Neutrophil (primary cell): ENCODE results near the gene CEP85L.

ENCODE experiments used
- H3K27ac ChIP-seq: fragments of 200-600 bp; sonication (generic); 2 replicates; pipeline ENCODE4 v1.5.1; 2016; ENCODE audit warnings: mild to moderate bottlenecking, moderate library complexity
- H3K27me3 ChIP-seq: fragments of 200-600 bp; sonication (generic); 2 replicates; pipeline ENCODE4 v1.6.0; 2016; ENCODE audit warnings: mild to moderate bottlenecking
- H3K36me3 ChIP-seq: fragments of 200-600 bp; sonication (generic); 2 replicates; pipeline ENCODE4 v1.5.1; 2017
- H3K4me1 ChIP-seq, 2 experiments: fragments of 200-600 bp in 1 of 2; sonication (generic) in 1 of 2; 1 replicate in 1 of 2; 2 replicates in 1 of 2; pipeline versions ENCODE4 v1.5.1 to v1.6.1; 2013 to 2016; ENCODE audit warnings: low read depth in 1 of 2, low read length in 1 of 2, mild to moderate bottlenecking in 1 of 2, moderate library complexity in 1 of 2; ENCODE audit not compliant: control insufficient read depth in 1 of 2, insufficient read depth in 1 of 2
- H3K4me3 ChIP-seq, 2 experiments: fragments of 200-600 bp in 1 of 2; sonication (generic) in 1 of 2; 1 replicate in 1 of 2; 2 replicates in 1 of 2; pipeline ENCODE4 v1.5.1; 2013 to 2016; ENCODE audit warnings: low read depth in 1 of 2, low read length in 1 of 2, mild to moderate bottlenecking in 1 of 2, moderate library complexity in 1 of 2
- H3K9me3 ChIP-seq: fragments of 200-600 bp; sonication (generic); 2 replicates; pipeline ENCODE4 v1.5.1; 2016
- TF ChIP-seq, protein P1 (sequence below): fragments of 200-600 bp; sonication (generic); IDR thresholded peaks from 2 replicates; pipeline ENCODE4 v1.5.1; 2016; ENCODE audit warnings: antibody characterized with exemption

CEP85L gene

GRCh38 chr6:118571121-118571520 lies 80.3 kb downstream of the CEP85L start:
- Histone ChIP-seq H3K27ac (no peak overlapping the region), H3K27me3 (no peaks in the 10 kb centered on the region), H3K9me3 (peaks cover 6% of the 10 kb centered on the region), H3K36me3 (no peaks in the 10 kb centered on the region), H3K4me3 (no peak overlapping the region), H3K4me1 (no peaks in the 10 kb centered on the region)
- TF ChIP-seq, protein P1, sequence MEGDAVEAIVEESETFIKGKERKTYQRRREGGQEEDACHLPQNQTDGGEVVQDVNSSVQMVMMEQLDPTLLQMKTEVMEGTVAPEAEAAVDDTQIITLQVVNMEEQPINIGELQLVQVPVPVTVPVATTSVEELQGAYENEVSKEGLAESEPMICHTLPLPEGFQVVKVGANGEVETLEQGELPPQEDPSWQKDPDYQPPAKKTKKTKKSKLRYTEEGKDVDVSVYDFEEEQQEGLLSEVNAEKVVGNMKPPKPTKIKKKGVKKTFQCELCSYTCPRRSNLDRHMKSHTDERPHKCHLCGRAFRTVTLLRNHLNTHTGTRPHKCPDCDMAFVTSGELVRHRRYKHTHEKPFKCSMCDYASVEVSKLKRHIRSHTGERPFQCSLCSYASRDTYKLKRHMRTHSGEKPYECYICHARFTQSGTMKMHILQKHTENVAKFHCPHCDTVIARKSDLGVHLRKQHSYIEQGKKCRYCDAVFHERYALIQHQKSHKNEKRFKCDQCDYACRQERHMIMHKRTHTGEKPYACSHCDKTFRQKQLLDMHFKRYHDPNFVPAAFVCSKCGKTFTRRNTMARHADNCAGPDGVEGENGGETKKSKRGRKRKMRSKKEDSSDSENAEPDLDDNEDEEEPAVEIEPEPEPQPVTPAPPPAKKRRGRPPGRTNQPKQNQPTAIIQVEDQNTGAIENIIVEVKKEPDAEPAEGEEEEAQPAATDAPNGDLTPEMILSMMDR: no peak

DNA sequence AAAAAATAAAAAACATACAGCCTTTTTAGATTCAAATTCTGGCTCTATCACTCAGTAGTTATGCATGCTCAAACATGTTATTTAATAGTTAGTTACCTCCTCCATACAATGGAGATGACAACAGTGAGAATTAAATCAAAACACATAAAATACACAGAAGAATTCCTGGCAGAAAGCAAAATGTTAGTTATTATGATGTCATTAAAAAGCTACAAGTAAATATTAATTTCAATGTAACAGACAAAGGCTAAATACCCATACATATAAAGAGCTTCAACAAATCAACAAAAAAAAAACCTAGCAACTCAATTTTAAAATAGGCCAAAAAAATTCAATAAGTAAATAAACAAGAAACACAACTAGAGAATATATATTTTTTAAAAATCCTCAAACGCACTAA lies 81.9 kb downstream of the CEP85L start:
- Histone ChIP-seq H3K27me3 (no peaks in the 10 kb centered on the region), H3K27ac (no peak overlapping the region), H3K36me3 (peaks cover 5% of the 10 kb centered on the region), H3K4me1 (no peaks in the 10 kb centered on the region), H3K4me3 (no peak overlapping the region), H3K9me3 (peaks cover 6% of the 10 kb centered on the region)
- TF ChIP-seq, protein P1: no peak

DNA sequence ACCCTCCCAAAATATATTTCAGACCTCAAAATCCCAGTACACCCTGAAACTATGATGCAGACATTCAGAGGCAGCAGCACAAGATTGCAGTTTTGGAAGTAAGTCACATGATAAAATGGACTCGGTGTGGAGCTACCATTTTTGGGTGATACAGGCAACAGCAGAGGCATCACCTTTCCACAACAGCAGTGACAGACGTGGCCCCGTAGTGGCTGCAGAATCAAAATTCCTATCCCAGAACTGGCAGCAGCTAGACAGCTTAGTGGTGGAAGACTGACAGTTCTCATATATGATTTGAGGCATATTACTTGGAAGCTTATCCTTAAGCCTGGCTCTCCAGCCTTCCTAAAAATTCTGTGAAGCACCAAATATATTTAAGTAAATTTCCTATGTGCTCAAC lies 83.4 kb downstream of the CEP85L start:
- Histone ChIP-seq H3K36me3 (peaks cover 5% of the 10 kb centered on the region), H3K9me3 (no peaks in the 10 kb centered on the region), H3K4me3 (no peak overlapping the region), H3K27me3 (no peaks in the 10 kb centered on the region), H3K4me1 (no peaks in the 10 kb centered on the region), H3K27ac (no peak overlapping the region)
- TF ChIP-seq, protein P1: no peak

DNA sequence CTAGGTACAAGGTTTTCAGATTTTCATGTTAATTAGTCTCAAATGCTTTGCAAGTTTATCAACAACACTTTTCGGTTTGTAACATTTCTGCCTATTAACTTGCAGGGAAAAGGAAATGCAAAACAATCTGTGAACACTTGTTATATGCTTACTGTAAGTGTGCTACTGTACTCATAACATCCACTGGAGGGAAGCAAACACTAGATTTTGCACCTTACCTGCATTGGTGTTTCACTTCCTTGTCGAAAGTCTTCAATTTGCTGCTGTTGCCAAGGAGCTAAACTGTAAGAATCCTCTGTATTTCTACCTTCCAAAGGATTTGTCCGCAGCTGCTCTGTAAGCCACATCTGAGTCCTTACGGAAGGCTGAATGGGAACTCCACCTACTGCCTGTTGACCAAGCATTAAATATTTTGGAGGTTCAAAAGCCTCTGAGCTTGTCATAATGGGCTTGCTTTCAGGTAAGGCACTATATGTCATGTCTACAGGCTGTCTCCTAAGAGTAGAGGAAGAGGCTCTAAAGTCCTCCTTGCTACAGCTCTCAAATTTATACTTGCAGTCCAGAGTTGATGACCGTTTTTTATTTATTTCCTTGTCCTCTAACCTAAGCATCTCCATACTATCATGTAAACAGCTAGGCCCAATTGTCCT lies 86.0 kb downstream of the CEP85L start:
- Histone ChIP-seq H3K27ac (no peak overlapping the region), H3K4me3 (no peak overlapping the region)

GRCh38 chr6:118562959-118563358 lies 88.4 kb downstream of the CEP85L start:
- H3K27me3 ChIP-seq: no peaks in the 10 kb centered on the region
- no peaks in the 10 kb centered on the region for H3K9me3 ChIP-seq
- TF ChIP-seq, protein P1: no peak
- H3K4me1 ChIP-seq: peaks cover 8 to 18% of the 10 kb centered on the region in 2 experiments
- no peak overlapping the region for H3K4me3 ChIP-seq
- H3K36me3 ChIP-seq: peaks cover 5% of the 10 kb centered on the region
- H3K27ac ChIP-seq: no peak overlapping the region

More for the DNA sequence above, 86.0 kb downstream of the CEP85L start:
- Histone ChIP-seq H3K9me3 (no peaks in the 10 kb centered on the region), H3K36me3 (peaks cover 5% of the 10 kb centered on the region), H3K4me1 (no peaks in the 10 kb centered on the region), H3K27me3 (no peaks in the 10 kb centered on the region)
- TF ChIP-seq, protein P1: peak; percentile 6
